Measurements from ENCODE around the gene PPP2R5C. TPM values are rescaled to one million over a fixed set of nuclear protein-coding genes. Genes with fewer than 3 reads are reported as not detected.

Gene PPP2R5C
- total RNA-seq, 1 donor from 2014 or later = 55.3 TPM

DNA sequence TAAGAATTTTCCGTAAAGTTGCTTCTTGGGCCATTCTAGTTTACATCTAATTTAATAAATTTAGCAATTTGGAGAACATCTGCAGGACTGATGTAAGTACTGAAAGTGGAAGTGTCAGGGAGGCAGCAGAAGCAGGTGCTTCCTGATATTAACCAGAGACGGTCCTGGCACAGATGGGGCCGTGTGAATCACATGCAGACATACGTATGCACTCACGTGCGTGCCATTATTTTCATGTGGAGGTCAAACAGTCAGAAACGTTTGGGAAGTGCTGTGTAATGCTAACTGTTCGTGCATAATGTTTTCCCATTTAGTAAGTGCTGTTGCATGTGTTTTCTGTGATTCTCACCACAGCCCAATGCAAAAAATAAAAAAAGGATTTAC, 115.0 kb downstream of the PPP2R5C start:
- Histone ChIP-seq H3K4me1 (ENCODE audit: control insufficient read depth in 3 of 3, insufficient read depth in 3 of 3, low read length in 3 of 3) (peaks cover 7 to 33% (median 17%) of the 10 kb centered on the region in 3 donors), H3K9ac (ENCODE audit: low read depth in 1 of 3, low read length in 3 of 3) (no peak overlapping the region)

GRCh38 chr14:101877766-101878165, 116.3 kb downstream of the PPP2R5C start:
- Histone ChIP-seq H3K9me3 (ENCODE audit: control insufficient read depth in 3 of 3, low read length in 3 of 3) (no peaks in the 10 kb centered on the region), H3K36me3 (ENCODE audit: control insufficient read depth in 3 of 3, insufficient read depth in 3 of 3, low read length in 3 of 3) (peaks cover 6 to 11% (median 10%) of the 10 kb centered on the region in 3 donors), H3K27ac (ENCODE audit: low read depth, low read length) (no peak overlapping the region), H3K4me1 (ENCODE audit: control insufficient read depth in 3 of 3, insufficient read depth in 3 of 3, low read length in 3 of 3) (peaks cover 7 to 33% (median 17%) of the 10 kb centered on the region in 3 donors), H3K9ac (ENCODE audit: low read depth in 1 of 3, low read length in 3 of 3) (no peak overlapping the region), H3K4me3 (ENCODE audit: low read length in 3 of 3) (no peak overlapping the region), H3K27me3 (ENCODE audit: control insufficient read depth in 3 of 3, insufficient read depth in 3 of 3, low read length in 3 of 3) (no peaks in the 10 kb centered on the region)

More for the DNA sequence above, 115.0 kb downstream of the PPP2R5C start:
- Histone ChIP-seq H3K27me3 (ENCODE audit: control insufficient read depth in 3 of 3, insufficient read depth in 3 of 3, low read length in 3 of 3) (no peaks in the 10 kb centered on the region), H3K27ac (ENCODE audit: low read depth, low read length) (peak overlapping the region; percentile 36), H3K36me3 (ENCODE audit: control insufficient read depth in 3 of 3, insufficient read depth in 3 of 3, low read length in 3 of 3) (peaks cover 0 to 5% (median 4%) of the 10 kb centered on the region in 3 donors), H3K4me3 (ENCODE audit: low read length in 3 of 3) (no peak overlapping the region), H3K9me3 (ENCODE audit: control insufficient read depth in 3 of 3, low read length in 3 of 3) (no peaks in the 10 kb centered on the region)

- Histone ChIP-seq H3K4me1 (ENCODE audit: control insufficient read depth in 3 of 3, insufficient read depth in 3 of 3, low read length in 3 of 3) (peaks cover 7 to 33% (median 17%) of the 10 kb centered on the region in 3 donors), H3K36me3 (ENCODE audit: control insufficient read depth in 3 of 3, insufficient read depth in 3 of 3, low read length in 3 of 3) (peaks cover 9 to 11% (median 10%) of the 10 kb centered on the region in 3 donors), H3K27ac (ENCODE audit: low read depth, low read length) (no peak overlapping the region)
Observed at GRCh38 chr14:101878211-101878821, 116.8 kb downstream of the PPP2R5C start.

GRCh38 chr14:101878822-101879528, 117.5 kb downstream of the PPP2R5C start:
- Histone ChIP-seq H3K4me3 (ENCODE audit: low read length in 3 of 3) (no peak overlapping the region), H3K9me3 (ENCODE audit: control insufficient read depth in 3 of 3, low read length in 3 of 3) (no peaks in the 10 kb centered on the region), H3K27me3 (ENCODE audit: control insufficient read depth in 3 of 3, insufficient read depth in 3 of 3, low read length in 3 of 3) (no peaks in the 10 kb centered on the region), H3K36me3 (ENCODE audit: control insufficient read depth in 3 of 3, insufficient read depth in 3 of 3, low read length in 3 of 3) (peaks cover 15 to 17% (median 16%) of the 10 kb centered on the region in 3 donors), H3K4me1 (ENCODE audit: control insufficient read depth in 3 of 3, insufficient read depth in 3 of 3, low read length in 3 of 3) (peaks cover 7 to 33% (median 17%) of the 10 kb centered on the region in 3 donors), H3K9ac (ENCODE audit: low read depth in 1 of 3, low read length in 3 of 3) (no peak overlapping the region), H3K27ac (ENCODE audit: low read depth, low read length) (no peak overlapping the region)

More at GRCh38 chr14:101878211-101878821, 116.8 kb downstream of the PPP2R5C start:
- no peak overlapping the region for H3K9ac ChIP-seq (ENCODE audit: low read depth in 1 of 3, low read length in 3 of 3)
- no peaks in the 10 kb centered on the region for H3K9me3 ChIP-seq (ENCODE audit: control insufficient read depth in 3 of 3, low read length in 3 of 3)
- H3K4me3 ChIP-seq (ENCODE audit: low read length in 3 of 3) = no peak overlapping the region
- H3K27me3 ChIP-seq (ENCODE audit: control insufficient read depth in 3 of 3, insufficient read depth in 3 of 3, low read length in 3 of 3) = no peaks in the 10 kb centered on the region

DNA sequence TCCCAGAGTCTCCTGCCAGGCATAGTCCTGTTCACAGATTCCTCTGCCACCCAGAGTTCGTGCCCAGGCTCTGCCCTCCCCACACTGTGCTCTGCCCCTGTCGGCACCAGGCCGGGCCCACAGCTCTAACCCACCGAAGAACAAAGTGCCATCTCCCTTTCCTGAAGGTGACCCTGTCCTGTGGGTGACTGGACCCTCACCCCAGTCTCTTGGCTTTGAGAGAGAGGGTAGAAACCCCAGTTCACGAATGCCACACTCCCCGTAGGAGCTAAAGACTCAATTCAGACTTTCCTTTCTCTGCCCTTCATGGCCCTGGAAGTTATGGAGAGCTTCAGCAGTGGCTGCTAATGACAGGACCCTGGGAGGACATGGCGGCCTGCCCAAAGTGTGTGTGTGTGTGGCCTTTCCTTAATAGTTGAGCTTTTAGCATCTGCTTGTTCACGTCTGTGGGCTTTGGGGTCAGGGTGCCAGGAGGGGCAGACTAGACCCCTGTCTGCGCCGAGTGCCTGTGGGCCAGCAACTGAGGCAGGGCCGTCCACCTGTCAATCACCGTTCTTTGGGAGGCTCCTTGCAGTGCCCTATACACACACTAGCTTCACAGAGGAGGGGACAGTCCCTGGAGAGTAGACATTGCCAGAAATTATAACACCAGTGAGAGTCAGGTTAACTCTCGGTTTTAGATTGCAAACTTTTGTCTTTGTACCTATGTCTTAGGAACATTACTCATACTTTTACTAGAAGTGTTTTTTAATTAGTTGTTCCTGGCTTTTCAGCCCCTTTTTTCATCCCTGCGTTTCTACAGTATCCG, 118.2 kb downstream of the PPP2R5C start:
- Histone ChIP-seq H3K9me3 (ENCODE audit: control insufficient read depth in 3 of 3, low read length in 3 of 3) (no peaks in the 10 kb centered on the region), H3K27me3 (ENCODE audit: control insufficient read depth in 3 of 3, insufficient read depth in 3 of 3, low read length in 3 of 3) (no peaks in the 10 kb centered on the region), H3K9ac (ENCODE audit: low read depth in 1 of 3, low read length in 3 of 3) (no peak overlapping the region), H3K27ac (ENCODE audit: low read depth, low read length) (no peak overlapping the region), H3K4me1 (ENCODE audit: control insufficient read depth in 3 of 3, insufficient read depth in 3 of 3, low read length in 3 of 3) (peaks cover 7 to 33% (median 17%) of the 10 kb centered on the region in 3 donors), H3K36me3 (ENCODE audit: control insufficient read depth in 3 of 3, insufficient read depth in 3 of 3, low read length in 3 of 3) (peaks cover 23 to 24% (median 24%) of the 10 kb centered on the region in 3 donors), H3K4me3 (ENCODE audit: low read length in 3 of 3) (no peak overlapping the region)

DNA sequence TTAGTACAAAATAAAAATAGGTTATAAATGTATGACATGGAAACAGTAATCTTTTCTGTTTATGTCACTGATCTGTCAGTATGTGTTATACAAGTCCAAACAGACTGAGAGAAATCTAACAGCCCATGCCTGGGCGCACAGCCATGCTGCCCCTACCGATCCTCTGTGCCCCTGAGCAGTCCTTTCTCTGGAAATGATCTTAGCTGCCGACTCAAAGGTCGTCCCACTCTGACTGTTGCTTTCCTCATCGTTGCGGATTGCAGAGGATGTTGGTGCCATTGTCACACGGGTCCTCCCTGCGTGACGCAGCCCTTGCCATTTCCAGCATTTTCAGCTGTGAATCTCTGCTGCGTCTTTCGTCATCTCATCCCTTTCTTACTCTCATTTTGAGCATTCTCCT, 119.9 kb downstream of the PPP2R5C start:
- Histone ChIP-seq H3K27me3 (ENCODE audit: control insufficient read depth in 3 of 3, insufficient read depth in 3 of 3, low read length in 3 of 3) (no peaks in the 10 kb centered on the region), H3K36me3 (ENCODE audit: control insufficient read depth in 3 of 3, insufficient read depth in 3 of 3, low read length in 3 of 3) (peaks cover 31 to 35% (median 31%) of the 10 kb centered on the region in 3 donors), H3K9ac (ENCODE audit: low read depth in 1 of 3, low read length in 3 of 3) (no peak overlapping the region), H3K4me3 (ENCODE audit: low read length in 3 of 3) (no peak overlapping the region), H3K4me1 (ENCODE audit: control insufficient read depth in 3 of 3, insufficient read depth in 3 of 3, low read length in 3 of 3) (peaks cover 7 to 31% (median 12%) of the 10 kb centered on the region in 3 donors), H3K27ac (ENCODE audit: low read depth, low read length) (no peak overlapping the region), H3K9me3 (ENCODE audit: control insufficient read depth in 3 of 3, low read length in 3 of 3) (no peaks in the 10 kb centered on the region)

- no peak overlapping the region for H3K4me3 ChIP-seq (ENCODE audit: low read length in 3 of 3)
- H3K9me3 ChIP-seq (ENCODE audit: control insufficient read depth in 3 of 3, low read length in 3 of 3) = no peaks in the 10 kb centered on the region
- H3K36me3 ChIP-seq (ENCODE audit: control insufficient read depth in 3 of 3, insufficient read depth in 3 of 3, low read length in 3 of 3) = peaks cover 39 to 43% (median 39%) of the 10 kb centered on the region in 3 donors
- no peak overlapping the region for H3K9ac ChIP-seq (ENCODE audit: low read depth in 1 of 3, low read length in 3 of 3)
- no peaks in the 10 kb centered on the region for H3K27me3 ChIP-seq (ENCODE audit: control insufficient read depth in 3 of 3, insufficient read depth in 3 of 3, low read length in 3 of 3)
- no peak overlapping the region for H3K27ac ChIP-seq (ENCODE audit: low read depth, low read length)
- H3K4me1 ChIP-seq (ENCODE audit: control insufficient read depth in 3 of 3, insufficient read depth in 3 of 3, low read length in 3 of 3) = peaks cover 6 to 23% (median 7%) of the 10 kb centered on the region in 3 donors
Observed at GRCh38 chr14:101882141-101882935, 120.8 kb downstream of the PPP2R5C start.

DNA sequence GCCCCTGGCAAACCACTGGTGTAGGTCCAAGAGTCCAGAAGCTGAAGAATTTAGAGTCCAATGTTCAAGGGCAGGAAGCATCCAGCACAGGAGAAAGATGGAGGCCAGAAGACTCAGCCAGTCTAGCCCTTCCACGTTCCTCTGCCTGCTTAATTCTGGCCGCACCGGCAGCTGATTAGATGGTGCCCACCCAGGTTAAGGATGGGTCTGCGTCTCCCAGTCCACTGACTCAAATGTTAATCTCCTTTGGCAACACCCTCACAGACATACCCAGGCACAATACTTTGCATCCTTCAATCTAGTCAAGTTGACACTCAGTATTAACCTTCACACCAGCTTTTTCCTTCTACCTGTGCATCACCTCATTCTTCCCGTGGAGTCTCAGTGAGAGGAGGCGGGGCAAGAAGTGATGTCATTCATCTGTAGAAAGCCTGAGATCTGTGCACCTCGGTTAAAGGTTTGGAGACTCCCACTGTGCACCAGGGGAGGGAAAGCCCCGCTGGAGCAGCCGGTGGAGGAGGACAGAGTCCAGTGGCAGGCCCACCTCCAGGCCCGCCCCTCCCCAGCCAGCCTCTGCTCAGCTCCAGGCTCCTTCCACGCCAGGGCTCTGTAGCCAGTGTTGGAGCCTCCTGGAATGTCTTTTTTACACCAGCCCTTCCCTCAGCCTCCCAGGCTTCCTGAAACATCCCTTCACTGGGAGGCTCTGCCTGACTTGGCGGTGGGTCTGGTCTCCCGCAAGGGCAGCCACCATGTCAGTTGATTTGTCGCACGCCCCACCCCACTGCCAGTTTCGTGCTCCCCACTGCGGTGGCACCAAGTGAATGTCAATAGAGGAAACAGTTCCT, 122.8 kb downstream of the PPP2R5C start:
- H3K36me3 ChIP-seq (ENCODE audit: control insufficient read depth in 3 of 3, insufficient read depth in 3 of 3, low read length in 3 of 3) = peaks cover 45 to 52% (median 51%) of the 10 kb centered on the region in 3 donors
- no peak overlapping the region for H3K9ac ChIP-seq (ENCODE audit: low read depth in 1 of 3, low read length in 3 of 3)
- H3K27me3 ChIP-seq (ENCODE audit: control insufficient read depth in 3 of 3, insufficient read depth in 3 of 3, low read length in 3 of 3) = no peaks in the 10 kb centered on the region
- no peaks in the 10 kb centered on the region for H3K9me3 ChIP-seq (ENCODE audit: control insufficient read depth in 3 of 3, low read length in 3 of 3)
- H3K4me1 ChIP-seq (ENCODE audit: control insufficient read depth in 3 of 3, insufficient read depth in 3 of 3, low read length in 3 of 3) = peaks cover 0 to 6% (median 0%) of the 10 kb centered on the region in 3 donors
- H3K27ac ChIP-seq (ENCODE audit: low read depth, low read length) = no peak overlapping the region
- H3K4me3 ChIP-seq (ENCODE audit: low read length in 3 of 3) = no peak overlapping the region
